Keratinocyte (primary cell): ENCODE measurements around the gene CDK15. TPM values are rescaled to one million over a fixed set of nuclear protein-coding genes. Genes with fewer than 3 reads are reported as not detected.

Source experiments
- DNase-seq: peaks from one replicate; pipeline ENCODE4 v3.0.0-alpha.2; 2011; ENCODE audit warnings: low read depth, missing footprints, low spot score
- FAIRE-seq: peaks from 2 replicates; lab custom pipeline; 2011; peaks lifted over from hg19 to GRCh38; lab: Jason Lieb, UNC
- H2AFZ ChIP-seq: 2 replicates; pipeline ENCODE4 v1.6.0; 2012; ENCODE audit warnings: low read length, control low read depth, inconsistent platforms; ENCODE audit not compliant: control insufficient read depth
- H3K27ac ChIP-seq: 2 replicates; pipeline ENCODE4 v1.5.1; 2011; ENCODE audit warnings: low read length; ENCODE audit not compliant: control insufficient read depth, insufficient read depth
- H3K27me3 ChIP-seq: 3 replicates; pipeline ENCODE4 v1.6.0; 2011; ENCODE audit warnings: low read length; ENCODE audit not compliant: control insufficient read depth, insufficient read depth; ENCODE audit errors: extremely low read depth
- H3K36me3 ChIP-seq, 2 experiments: 2 replicates in 1 of 2; 3 replicates in 1 of 2; pipeline ENCODE4 v1.5.1; 2011; ENCODE audit warnings: low read length in 2 of 2, mild to moderate bottlenecking in 1 of 2; ENCODE audit not compliant: control insufficient read depth in 2 of 2, insufficient read depth in 2 of 2; ENCODE audit errors: extremely low read depth in 1 of 2
- H3K4me1 ChIP-seq: 3 replicates; pipeline ENCODE4 v1.5.1; 2011; ENCODE audit warnings: low read length; ENCODE audit not compliant: control insufficient read depth, insufficient read depth; ENCODE audit errors: extremely low read depth
- H3K4me2 ChIP-seq: 3 replicates; pipeline ENCODE4 v1.6.0; 2011; ENCODE audit warnings: low read depth, low read length; ENCODE audit not compliant: control insufficient read depth, insufficient read depth; ENCODE audit errors: extremely low read depth
- H3K4me3 ChIP-seq, 3 experiments: fragments of 200-600 bp in 1 of 3; sonication (generic) in 1 of 3; 2 replicates in 2 of 3; 3 replicates in 1 of 3; pipeline ENCODE4 v1.5.1; 2011 to 2016; ENCODE audit warnings: low read length in 3 of 3, mild to moderate bottlenecking in 3 of 3, control low read depth in 2 of 3, inconsistent platforms in 1 of 3, low read depth in 1 of 3, mixed read lengths in 1 of 3, mixed run types in 1 of 3, moderate library complexity in 1 of 3; ENCODE audit not compliant: control insufficient read depth in 2 of 3, insufficient read depth in 2 of 3; ENCODE audit errors: extremely low read depth in 1 of 3
- H3K79me2 ChIP-seq: 2 replicates; pipeline ENCODE4 v1.6.0; 2012; ENCODE audit warnings: low read length; ENCODE audit not compliant: control insufficient read depth, insufficient read depth
- H3K9ac ChIP-seq: 3 replicates; pipeline ENCODE4 v1.6.0; 2011; ENCODE audit warnings: low read length; ENCODE audit not compliant: control insufficient read depth, insufficient read depth; ENCODE audit errors: extremely low read depth
- H3K9me1 ChIP-seq: 3 replicates; pipeline ENCODE4 v1.6.0; 2011; ENCODE audit warnings: low read length; ENCODE audit not compliant: control insufficient read depth, insufficient read depth; ENCODE audit errors: extremely low read depth
- H3K9me3 ChIP-seq: 2 replicates; pipeline ENCODE4 v1.5.1; 2012; ENCODE audit warnings: low read depth, low read length; ENCODE audit not compliant: control insufficient read depth
- H4K20me1 ChIP-seq: 3 replicates; pipeline ENCODE4 v1.6.0; 2011; ENCODE audit warnings: low read length; ENCODE audit not compliant: control insufficient read depth, insufficient read depth; ENCODE audit errors: extremely low read depth
- EZH2 ChIP-seq: IDR thresholded peaks from one replicate; pipeline ENCODE4 v1.6.1; 2012; ENCODE audit warnings: inconsistent platforms, mild to moderate bottlenecking, low read length, moderate library complexity
- dilution Hi-C: fragments of 300-500 bp; cut with MboI; formaldehyde crosslinking; loops from one replicate; pipeline ENCODE4 v1.7.0; 2020; ENCODE audit warnings: low sequenced_read_pairs; ENCODE audit not compliant: extremely low pct_ligation_motif_present
- polyA plus RNA-seq, 5 experiments: library from polyadenylated mRNA; depleted of rRNA in 3 of 5; stranded (reverse) in 3 of 5; stranded (forward) in 1 of 5; unstranded in 1 of 5; fragments of >200 nt; gene quantifications; 1 replicate in 1 of 5; 2 replicates in 3 of 5; 3 replicates in 1 of 5; pipeline versions ENCODE4 v1.2.1 to v1.2.3, GENCODE V29; 2011 to 2012; ENCODE audit warnings: missing spikeins in 2 of 5, low read depth in 1 of 5, low replicate concordance in 1 of 5
- TF ChIP-seq, protein P1 (sequence below), 3 experiments: IDR thresholded peaks in 1 of 3; conservative IDR thresholded peaks in 1 of 3; optimal IDR thresholded peaks in 1 of 3; 2 replicates in 2 of 3; 3 replicates in 1 of 3; pipeline versions ENCODE3 to v1.5.1; 2011; ENCODE audit warnings: low read length in 3 of 3, mild to moderate bottlenecking in 3 of 3, moderate library complexity in 2 of 3, control low read depth in 1 of 3, inconsistent platforms in 1 of 3; ENCODE audit not compliant: insufficient read depth in 2 of 3; ENCODE audit errors: extremely low read depth in 1 of 3

The CDK15 gene
- polyA plus RNA-seq, 1 donor (not counting 4 experiments of a cell fraction or from before 2014, with no cell fraction given) = 0.96 TPM

DNA sequence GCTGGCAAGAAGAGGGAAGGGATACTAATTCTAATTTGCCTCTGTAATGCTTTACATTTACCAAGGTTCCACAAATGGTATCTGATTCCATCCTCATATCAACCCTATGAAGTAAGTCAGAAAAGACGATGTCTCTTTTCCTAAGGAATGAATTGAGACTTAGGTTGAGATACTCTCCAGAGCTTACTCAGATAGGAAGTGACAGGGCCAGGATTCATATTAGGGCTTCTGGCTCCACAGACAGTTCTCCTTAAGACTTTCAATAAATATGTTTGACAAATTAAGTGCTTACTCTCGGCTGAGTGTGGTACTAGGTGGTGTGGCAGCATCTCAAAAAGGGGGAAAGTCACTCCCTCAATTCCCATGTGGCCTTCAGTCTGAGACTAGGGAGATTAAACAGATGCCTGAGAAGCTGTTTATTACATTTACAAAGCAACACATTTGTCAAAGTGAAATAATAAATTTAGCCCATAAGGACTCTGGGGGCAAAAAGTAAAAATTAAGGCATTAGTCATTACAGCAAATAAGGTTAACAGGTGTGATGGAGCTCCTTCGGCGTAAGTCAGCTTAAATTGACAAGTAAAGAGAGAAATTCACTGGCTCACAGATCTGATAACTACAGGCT, 14.2 kb downstream of the CDK15 start:
- dilution Hi-C loops = no loop called here
- Histone ChIP-seq H3K79me2 (no peaks in the 10 kb centered on the region), H2AFZ (no peak overlapping the region), H3K27me3 (no peaks in the 10 kb centered on the region), H3K9me1 (no peaks in the 10 kb centered on the region), H3K4me1 (no peaks in the 10 kb centered on the region), H3K9ac (no peak overlapping the region), H3K9me3 (no peaks in the 10 kb centered on the region), H4K20me1 (no peaks in the 10 kb centered on the region), H3K4me3 (no peak overlapping the region), H3K36me3 (no peaks in the 10 kb centered on the region), H3K4me2 (no peak overlapping the region), H3K27ac (no peak overlapping the region)
- DNase-seq (no peak), FAIRE-seq (no peak)
- no peak for TF ChIP-seq EZH2
- TF ChIP-seq, protein P1, sequence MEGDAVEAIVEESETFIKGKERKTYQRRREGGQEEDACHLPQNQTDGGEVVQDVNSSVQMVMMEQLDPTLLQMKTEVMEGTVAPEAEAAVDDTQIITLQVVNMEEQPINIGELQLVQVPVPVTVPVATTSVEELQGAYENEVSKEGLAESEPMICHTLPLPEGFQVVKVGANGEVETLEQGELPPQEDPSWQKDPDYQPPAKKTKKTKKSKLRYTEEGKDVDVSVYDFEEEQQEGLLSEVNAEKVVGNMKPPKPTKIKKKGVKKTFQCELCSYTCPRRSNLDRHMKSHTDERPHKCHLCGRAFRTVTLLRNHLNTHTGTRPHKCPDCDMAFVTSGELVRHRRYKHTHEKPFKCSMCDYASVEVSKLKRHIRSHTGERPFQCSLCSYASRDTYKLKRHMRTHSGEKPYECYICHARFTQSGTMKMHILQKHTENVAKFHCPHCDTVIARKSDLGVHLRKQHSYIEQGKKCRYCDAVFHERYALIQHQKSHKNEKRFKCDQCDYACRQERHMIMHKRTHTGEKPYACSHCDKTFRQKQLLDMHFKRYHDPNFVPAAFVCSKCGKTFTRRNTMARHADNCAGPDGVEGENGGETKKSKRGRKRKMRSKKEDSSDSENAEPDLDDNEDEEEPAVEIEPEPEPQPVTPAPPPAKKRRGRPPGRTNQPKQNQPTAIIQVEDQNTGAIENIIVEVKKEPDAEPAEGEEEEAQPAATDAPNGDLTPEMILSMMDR (optimal IDR thresholded peaks at IDR 0.05 in 1 of 3, IDR thresholded peaks at IDR 0.05 in 1 of 3, conservative IDR thresholded peaks at IDR 0.05 in 1 of 3; ENCODE audit: extremely low read depth in 1 of 3, insufficient read depth in 2 of 3, low read length in 3 of 3) = no peak

DNA sequence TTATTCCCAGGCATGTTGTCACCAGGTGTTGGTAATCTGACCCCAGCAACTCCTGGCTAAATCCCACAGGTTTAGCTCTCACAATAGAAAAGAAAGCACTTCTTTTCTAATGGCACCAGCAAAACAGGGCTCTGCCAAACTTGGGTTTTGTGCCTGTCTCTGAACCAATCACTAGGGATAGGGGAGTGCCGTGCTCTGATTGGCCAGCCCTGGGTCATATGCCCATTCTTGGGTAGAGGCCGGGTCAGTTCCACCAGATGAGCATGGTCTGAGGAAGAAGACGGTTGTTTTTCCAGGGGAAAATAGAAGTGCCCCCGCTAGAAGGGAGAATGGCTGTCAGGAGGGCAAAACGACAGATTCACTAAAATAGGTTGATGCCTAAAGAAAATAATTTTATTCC, 14.7 kb downstream of the CDK15 start:
- dilution Hi-C loops = no loop called here
- H4K20me1 ChIP-seq = no peaks in the 10 kb centered on the region
- no peak for DNase-seq

More for the DNA sequence above, 14.7 kb downstream of the CDK15 start:
- H3K9me1 ChIP-seq = no peaks in the 10 kb centered on the region
- H3K27ac ChIP-seq = no peak overlapping the region
- no peak overlapping the region for H3K4me3 ChIP-seq
- TF ChIP-seq, protein P1 (optimal IDR thresholded peaks at IDR 0.05 in 1 of 3, IDR thresholded peaks at IDR 0.05 in 1 of 3, conservative IDR thresholded peaks at IDR 0.05 in 1 of 3; ENCODE audit: extremely low read depth in 1 of 3, insufficient read depth in 2 of 3, low read length in 3 of 3) = no peak
- no peak for TF ChIP-seq EZH2
- no peaks in the 10 kb centered on the region for H3K9me3 ChIP-seq
- no peak overlapping the region for H3K4me2 ChIP-seq
- no peaks in the 10 kb centered on the region for H3K36me3 ChIP-seq
- no peak overlapping the region for H3K9ac ChIP-seq
- no peak for FAIRE-seq
- H3K79me2 ChIP-seq = no peaks in the 10 kb centered on the region
- no peaks in the 10 kb centered on the region for H3K27me3 ChIP-seq
- no peak overlapping the region for H2AFZ ChIP-seq
- H3K4me1 ChIP-seq = no peaks in the 10 kb centered on the region
